Smooth muscle cell (in vitro differentiated cells): ENCODE results near the gene SP2. TPM values are rescaled to one million over a fixed set of nuclear protein-coding genes. Genes with fewer than 3 reads are reported as not detected.
A peak's percentile ranks its signal among the peaks of the same experiment; 100 is the strongest.

ENCODE experiments used
- DNase-seq: peaks from one replicate; lab custom pipeline; 2025; ENCODE audit not compliant: unreplicated experiment; lab: John Stamatoyannopoulos, UW
- H2AFZ ChIP-seq: fragments of 200-600 bp; sonication (generic); 2 replicates; pipeline ENCODE4 v1.6.0; 2016; ENCODE audit warnings: antibody characterized with exemption, low read depth, mild to moderate bottlenecking
- H3F3A ChIP-seq: fragments of 200-600 bp; sonication (generic); 2 replicates; pipeline ENCODE4 v1.6.0; 2017; ENCODE audit warnings: antibody characterized with exemption, low read depth
- H3K27ac ChIP-seq: fragments of 200-600 bp; sonication (generic); 2 replicates; pipeline ENCODE4 v1.5.1; 2016; ENCODE audit warnings: low read depth, mild to moderate bottlenecking
- H3K27me3 ChIP-seq: fragments of 200-600 bp; sonication (generic); 2 replicates; pipeline ENCODE4 v1.6.1; 2016; ENCODE audit warnings: low read depth, mild to moderate bottlenecking
- H3K36me3 ChIP-seq: fragments of 200-600 bp; sonication (generic); 2 replicates; pipeline ENCODE4 v1.5.1; 2016; ENCODE audit warnings: low read depth
- H3K4me1 ChIP-seq: fragments of 200-600 bp; sonication (generic); 2 replicates; pipeline ENCODE4 v1.5.1; 2016; ENCODE audit warnings: low read depth
- H3K4me2 ChIP-seq: fragments of 200-600 bp; sonication (generic); 2 replicates; pipeline ENCODE4 v1.6.0; 2016; ENCODE audit warnings: mild to moderate bottlenecking
- H3K4me3 ChIP-seq: fragments of 200-600 bp; sonication (generic); 2 replicates; pipeline ENCODE4 v1.5.1; 2016; ENCODE audit warnings: mild to moderate bottlenecking
- H3K79me2 ChIP-seq: fragments of 200-600 bp; sonication (generic); 2 replicates; pipeline ENCODE4 v1.6.0; 2016; ENCODE audit warnings: low read depth, mild to moderate bottlenecking
- H3K9ac ChIP-seq: fragments of 200-600 bp; sonication (generic); 2 replicates; pipeline ENCODE4 v1.6.0; 2016; ENCODE audit warnings: low read depth
- H3K9me3 ChIP-seq: fragments of 200-600 bp; sonication (generic); replicated peaks from 2 replicates; pipeline ENCODE4 v1.5.1; 2016; ENCODE audit warnings: low read depth
- H4K20me1 ChIP-seq: fragments of 200-600 bp; sonication (generic); 2 replicates; pipeline ENCODE4 v1.6.0; 2016; ENCODE audit warnings: low read depth
- CTCF ChIP-seq: fragments of 200-600 bp; sonication (generic); IDR thresholded peaks from 2 replicates; pipeline ENCODE4 v1.5.1; 2017; ENCODE audit warnings: borderline replicate concordance, mild to moderate bottlenecking, antibody characterized with exemption; ENCODE audit not compliant: insufficient read depth, poor library complexity, severe bottlenecking
- WGBS: methylation state at CpG from one replicate; pipeline ENCODE4 v1.1.7; 2016; ENCODE audit warnings: low lambda C conversion rate; 5-methylcytosine and 5-hydroxymethylcytosine counted together
- polyA plus RNA-seq: library from polyadenylated mRNA; unstranded; fragments of >200 nt; fragmentation: Nextera tagmentation; extraction: Ambion mirVana; gene quantifications from 2 replicates; pipeline ENCODE4 v1.2.1, GENCODE V29; 2016
- total RNA-seq: library from RNA; depleted of rRNA; stranded (reverse); fragments of >200 nt; gene quantifications from 2 replicates; pipeline ENCODE4 v1.2.3, GENCODE V29; 2014

SP2 gene
- total and polyA plus RNA-seq, 2 experiments from 2014 or later: 2.4 to 9.0 TPM

- peak overlapping the region; percentile 43 for H2AFZ ChIP-seq
- no peaks in the 10 kb centered on the region for H4K20me1 ChIP-seq
- no peaks in the 10 kb centered on the region for H3K36me3 ChIP-seq
- H3K9me3 ChIP-seq: no peaks in the 10 kb centered on the region
- WGBS: 93% methylated on average over 10 of the region's 10 CpGs
- H3K79me2 ChIP-seq: no peaks in the 10 kb centered on the region
- no peak overlapping the region for H3K4me2 ChIP-seq
- no peaks in the 10 kb centered on the region for H3K27me3 ChIP-seq
- peak overlapping the region; percentile 51 for H3K9ac ChIP-seq
- H3K4me3 ChIP-seq: no peak overlapping the region
- TF ChIP-seq CTCF: no peak
- peak overlapping the region; percentile 79 for H3K27ac ChIP-seq
- no peak for DNase-seq
- H3K4me1 ChIP-seq: no peaks in the 10 kb centered on the region
- no peaks in the 10 kb centered on the region for H3F3A ChIP-seq
Observed at GRCh38 chr17:47945529-47946508, 49.8 kb downstream of the SP2 start.

GRCh38 chr17:47946516-47946915, 50.5 kb downstream of the SP2 start:
- H3K4me3 ChIP-seq: no peak overlapping the region
- peak overlapping the region; percentile 79 for H3K27ac ChIP-seq
- H3F3A ChIP-seq: no peaks in the 10 kb centered on the region
- H3K79me2 ChIP-seq: no peaks in the 10 kb centered on the region
- 97% methylated on average over 6 of the region's 6 CpGs for whole genome bisulfite sequencing
- no peak overlapping the region for H3K4me2 ChIP-seq
- H2AFZ ChIP-seq: no peak overlapping the region
- H3K27me3 ChIP-seq: no peaks in the 10 kb centered on the region
- no peak for TF ChIP-seq CTCF
- no peaks in the 10 kb centered on the region for H4K20me1 ChIP-seq
- no peak for DNase-seq
- no peak overlapping the region for H3K9ac ChIP-seq
- H3K4me1 ChIP-seq: no peaks in the 10 kb centered on the region
- H3K36me3 ChIP-seq: no peaks in the 10 kb centered on the region
- no peaks in the 10 kb centered on the region for H3K9me3 ChIP-seq

GRCh38 chr17:47946929-47947397, 50.9 kb downstream of the SP2 start:
- peak; percentile 83 for TF ChIP-seq CTCF
- no peaks in the 10 kb centered on the region for H3F3A ChIP-seq
- peak; percentile 14 for DNase-seq
- no peak overlapping the region for H3K4me3 ChIP-seq
- H3K4me1 ChIP-seq: no peaks in the 10 kb centered on the region
- H3K27ac ChIP-seq: no peak overlapping the region
- no peaks in the 10 kb centered on the region for H3K27me3 ChIP-seq
- no peaks in the 10 kb centered on the region for H3K36me3 ChIP-seq
- H3K79me2 ChIP-seq: no peaks in the 10 kb centered on the region
- H2AFZ ChIP-seq: no peak overlapping the region
- WGBS: 31% methylated on average over 2 of the region's 2 CpGs
- H3K9ac ChIP-seq: no peak overlapping the region
- no peaks in the 10 kb centered on the region for H3K9me3 ChIP-seq
- H3K4me2 ChIP-seq: no peak overlapping the region
- H4K20me1 ChIP-seq: no peaks in the 10 kb centered on the region
